SU-DHL-6 (cell line): ENCODE data around the gene ARHGEF16.

Source experiments
- EZH2phosphoT487 ChIP-seq: fragments of 200-600 bp; sonication (generic), shearing (Covaris generic); conservative IDR thresholded peaks from 2 replicates; pipeline ENCODE4 v1.6.1; 2018; ENCODE audit warnings: mild to moderate bottlenecking, antibody characterized with exemption, low read length, moderate library complexity, mixed read lengths
- TF ChIP-seq, protein P1 (sequence below): fragments of 200-600 bp; sonication (generic); IDR thresholded peaks from one replicate; pipeline ENCODE4 v1.5.1; 2017; ENCODE audit warnings: antibody characterized with exemption, mild to moderate bottlenecking, low read length, moderate library complexity; ENCODE audit not compliant: insufficient read depth, poor library complexity, severe bottlenecking

DNA sequence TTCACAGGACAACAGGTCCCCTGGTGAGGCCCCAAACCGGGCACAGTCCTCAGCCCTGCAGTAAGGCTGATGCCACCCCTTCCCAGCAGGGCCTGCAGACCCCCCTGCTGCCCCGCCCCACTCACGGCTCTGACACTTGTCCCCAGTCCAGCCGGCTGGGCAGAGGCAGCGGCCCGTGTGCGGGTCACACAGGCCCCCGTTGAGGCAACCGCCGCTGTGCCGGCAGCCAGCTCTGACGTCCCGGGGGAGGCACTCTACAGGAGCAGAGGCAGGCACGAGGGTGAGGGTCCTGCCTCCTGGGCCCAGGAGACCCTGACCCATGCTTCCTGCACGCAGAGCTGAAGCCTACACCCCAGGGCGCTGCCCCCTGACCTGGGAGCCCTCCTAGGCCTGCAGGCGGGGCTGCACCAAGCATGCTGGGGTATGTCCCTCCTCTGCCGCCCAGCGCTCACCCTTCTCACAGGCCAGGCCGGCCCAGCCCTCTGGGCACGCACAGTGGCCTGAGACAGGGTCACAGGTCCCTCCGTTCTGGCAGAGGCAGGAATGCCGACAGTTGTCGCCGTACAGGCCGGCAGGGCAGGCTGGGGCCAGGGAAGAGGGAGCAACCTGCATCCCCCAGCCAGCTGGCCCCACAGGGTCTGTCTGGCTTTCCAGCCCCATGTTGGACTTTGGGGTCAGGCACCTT is 43.9 kb downstream of the ARHGEF16 start:
- TF ChIP-seq, protein P1, sequence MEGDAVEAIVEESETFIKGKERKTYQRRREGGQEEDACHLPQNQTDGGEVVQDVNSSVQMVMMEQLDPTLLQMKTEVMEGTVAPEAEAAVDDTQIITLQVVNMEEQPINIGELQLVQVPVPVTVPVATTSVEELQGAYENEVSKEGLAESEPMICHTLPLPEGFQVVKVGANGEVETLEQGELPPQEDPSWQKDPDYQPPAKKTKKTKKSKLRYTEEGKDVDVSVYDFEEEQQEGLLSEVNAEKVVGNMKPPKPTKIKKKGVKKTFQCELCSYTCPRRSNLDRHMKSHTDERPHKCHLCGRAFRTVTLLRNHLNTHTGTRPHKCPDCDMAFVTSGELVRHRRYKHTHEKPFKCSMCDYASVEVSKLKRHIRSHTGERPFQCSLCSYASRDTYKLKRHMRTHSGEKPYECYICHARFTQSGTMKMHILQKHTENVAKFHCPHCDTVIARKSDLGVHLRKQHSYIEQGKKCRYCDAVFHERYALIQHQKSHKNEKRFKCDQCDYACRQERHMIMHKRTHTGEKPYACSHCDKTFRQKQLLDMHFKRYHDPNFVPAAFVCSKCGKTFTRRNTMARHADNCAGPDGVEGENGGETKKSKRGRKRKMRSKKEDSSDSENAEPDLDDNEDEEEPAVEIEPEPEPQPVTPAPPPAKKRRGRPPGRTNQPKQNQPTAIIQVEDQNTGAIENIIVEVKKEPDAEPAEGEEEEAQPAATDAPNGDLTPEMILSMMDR: no peak
- no peak for TF ChIP-seq EZH2phosphoT487
